Fibroblast of lung (primary cell): ENCODE results near the gene SDK2. TPM values are rescaled to one million over a fixed set of nuclear protein-coding genes. Genes with fewer than 3 reads are reported as not detected.

Experiments
- DNase-seq, 2 donors: peaks; one replicate each; pipeline versions ENCODE4 v3.0.0 to v3.0.0-alpha.2; 2010; ENCODE audit warnings: low read depth in 2 of 2
- H2AFZ ChIP-seq: 2 replicates; pipeline ENCODE4 v1.5.1; 2012; ENCODE audit warnings: low read length, control low read depth, inconsistent platforms
- H3K27ac ChIP-seq: 2 replicates; pipeline ENCODE4 v1.5.1; 2011; ENCODE audit warnings: low read length, control low read depth; ENCODE audit not compliant: insufficient read depth
- H3K27me3 ChIP-seq: 2 replicates; pipeline ENCODE4 v1.5.1; 2011; ENCODE audit warnings: mild to moderate bottlenecking, low read length; ENCODE audit not compliant: control insufficient read depth, insufficient read depth
- H3K36me3 ChIP-seq: 2 replicates; pipeline ENCODE4 v1.5.1; 2011; ENCODE audit warnings: low read length; ENCODE audit not compliant: control insufficient read depth, insufficient read depth
- H3K4me1 ChIP-seq: 2 replicates; pipeline ENCODE4 v1.5.1; 2011; ENCODE audit warnings: low read length; ENCODE audit not compliant: control insufficient read depth, insufficient read depth; ENCODE audit errors: extremely low read depth
- H3K4me2 ChIP-seq: 2 replicates; pipeline ENCODE4 v1.5.1; 2011; ENCODE audit warnings: low read length, control low read depth; ENCODE audit not compliant: insufficient read depth; ENCODE audit errors: extremely low read depth
- H3K4me3 ChIP-seq, 4 experiments: fragments of 200-600 bp in 1 of 4; sonication (generic) in 1 of 4; replicated peaks in 1 of 4; 2 replicates each; pipeline ENCODE4 v1.5.1; 2011 to 2016; ENCODE audit warnings: low read length in 4 of 4, low read depth in 3 of 4, mild to moderate bottlenecking in 3 of 4, control low read depth in 2 of 4, inconsistent platforms in 1 of 4, mixed read lengths in 1 of 4; ENCODE audit not compliant: insufficient read depth in 1 of 4; ENCODE audit errors: control extremely low read depth in 1 of 4
- H3K79me2 ChIP-seq: 2 replicates; pipeline ENCODE4 v1.5.1; 2012; ENCODE audit warnings: mild to moderate bottlenecking, low read length, inconsistent platforms; ENCODE audit not compliant: control insufficient read depth, insufficient read depth
- H3K9ac ChIP-seq: 2 replicates; pipeline ENCODE4 v1.5.1; 2011; ENCODE audit warnings: mild to moderate bottlenecking, low read length, control low read depth; ENCODE audit not compliant: insufficient read depth
- H3K9me3 ChIP-seq: 2 replicates; pipeline ENCODE4 v1.5.1; 2012; ENCODE audit warnings: low read depth, low read length; ENCODE audit not compliant: control insufficient read depth, insufficient read depth
- H4K20me1 ChIP-seq: 2 replicates; pipeline ENCODE4 v1.5.1; 2011; ENCODE audit warnings: low read length; ENCODE audit not compliant: control insufficient read depth, insufficient read depth; ENCODE audit errors: extremely low read depth
- CTCF ChIP-seq, 2 donors: IDR thresholded peaks in 1 of 2; conservative IDR thresholded peaks in 1 of 2; 1 replicate in 1 of 2; 2 replicates in 1 of 2; pipeline ENCODE4 v1.5.1; 2011 to 2012; ENCODE audit warnings: low read length in 2 of 2, control low read depth in 1 of 2, inconsistent platforms in 1 of 2, low read depth in 1 of 2, mild to moderate bottlenecking in 1 of 2
- EZH2 ChIP-seq: IDR thresholded peaks from 2 replicates; pipeline ENCODE4 v1.5.1; 2012; ENCODE audit warnings: low read length, control low read depth, mild to moderate bottlenecking; ENCODE audit errors: missing control alignments
- polyA plus RNA-seq, 2 donors: library from polyadenylated mRNA; depleted of rRNA in 1 of 2; stranded (reverse) in 1 of 2; unstranded in 1 of 2; fragments of >200 nt; gene quantifications; 2 replicates each; pipeline ENCODE4 v1.2.1, GENCODE V29; 2011 to 2012; ENCODE audit warnings: missing spikeins in 1 of 2
- total RNA-seq: library from RNA; depleted of rRNA; stranded (reverse); fragments of >200 nt; gene quantifications from 2 replicates; pipeline ENCODE4 v1.2.1, GENCODE V29; 2014

Gene SDK2
- total and polyA plus RNA-seq, 2 donors (not counting 1 experiment from before 2014, with no cell fraction given) = under 0.01 to 0.01 TPM

- H3K79me2 ChIP-seq = no peaks in the 10 kb centered on the region
- H3K4me1 ChIP-seq = peaks cover 27% of the 10 kb centered on the region
These were observed 300.3 kb downstream of the SDK2 start for GRCh38 chr17:73343739-73344454.

GRCh38 chr17:73343168-73343634 lies 301.0 kb downstream of the SDK2 start:
- peak overlapping the region; percentile 27 for H3K27ac ChIP-seq

More at GRCh38 chr17:73343739-73344454, 300.3 kb downstream of the SDK2 start:
- H3K4me2 ChIP-seq = peak overlapping the region; percentile 38
- H2AFZ ChIP-seq = peak overlapping the region; percentile 37
- TF ChIP-seq CTCF (conservative IDR thresholded peaks at IDR 0.05 in 1 of 2, IDR thresholded peaks at IDR 0.05 in 1 of 2; ENCODE audit: low read depth in 1 of 2, low read length in 2 of 2) = no peak
- no peak for TF ChIP-seq EZH2
- no peak overlapping the region for H3K9ac ChIP-seq
- peak overlapping the region in 1 of 4 experiments; percentile 30 for H3K4me3 ChIP-seq
- H3K9me3 ChIP-seq = no peaks in the 10 kb centered on the region
- DNase-seq = no peak
- H3K36me3 ChIP-seq = no peaks in the 10 kb centered on the region
- H4K20me1 ChIP-seq = no peaks in the 10 kb centered on the region
- no peaks in the 10 kb centered on the region for H3K27me3 ChIP-seq
- peak overlapping the region; percentile 27 for H3K27ac ChIP-seq

More at GRCh38 chr17:73343168-73343634, 301.0 kb downstream of the SDK2 start:
- H3K79me2 ChIP-seq = no peaks in the 10 kb centered on the region
- H3K9me3 ChIP-seq = no peaks in the 10 kb centered on the region
- peak overlapping the region in 1 of 4 experiments; percentile 34 for H3K4me3 ChIP-seq
- H2AFZ ChIP-seq = peak overlapping the region; percentile 37
- H3K27me3 ChIP-seq = no peaks in the 10 kb centered on the region
- no peak overlapping the region for H3K9ac ChIP-seq
- no peak for TF ChIP-seq CTCF (conservative IDR thresholded peaks at IDR 0.05 in 1 of 2, IDR thresholded peaks at IDR 0.05 in 1 of 2; ENCODE audit: low read depth in 1 of 2, low read length in 2 of 2)
- TF ChIP-seq EZH2 = no peak
- no peaks in the 10 kb centered on the region for H4K20me1 ChIP-seq
- no peaks in the 10 kb centered on the region for H3K36me3 ChIP-seq
- peaks cover 31% of the 10 kb centered on the region for H3K4me1 ChIP-seq
- peak overlapping the region; percentile 38 for H3K4me2 ChIP-seq
- DNase-seq = peak; percentile 84 to 86
